Measurements from ENCODE around the gene SKIC3.

The SKIC3 gene

DNA sequence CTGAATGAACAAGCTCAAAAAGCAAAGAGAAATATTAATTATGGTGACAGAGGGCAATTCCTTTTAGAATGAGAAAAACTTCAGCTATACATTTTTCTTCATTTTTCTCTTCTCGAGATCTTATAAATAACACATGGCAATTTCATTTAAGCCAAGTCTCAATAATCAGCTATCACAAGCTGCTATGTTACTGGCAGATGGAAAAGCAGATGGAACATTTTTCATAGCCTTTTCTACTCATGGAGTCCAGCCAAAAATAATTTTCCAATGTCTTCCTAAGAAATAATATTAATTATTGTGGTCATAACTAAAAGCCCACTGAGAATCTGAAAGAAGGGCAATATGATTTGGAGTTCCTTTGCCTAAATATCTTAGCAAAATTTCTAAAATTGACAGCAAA lies 35.6 kb downstream of the SKIC3 start:
- H3K36me3 ChIP-seq (ENCODE audit: control insufficient read depth, low read length), result peaks cover 81% of the 10 kb centered on the region
- no peaks in the 10 kb centered on the region for H3K9me3 ChIP-seq (ENCODE audit: control insufficient read depth, insufficient read depth, low read length)
- no peaks in the 10 kb centered on the region for H3F3A ChIP-seq (ENCODE audit: control insufficient read depth, insufficient read depth)
- no peaks in the 10 kb centered on the region for H3K79me2 ChIP-seq (ENCODE audit: control insufficient read depth, low read length)
- no peaks in the 10 kb centered on the region for H3K9me2 ChIP-seq (replicated peaks; ENCODE audit: control insufficient read depth, low read length)
- TF ChIP-seq EZH2phosphoT487 (IDR thresholded peaks at IDR 0.05; ENCODE audit: borderline replicate concordance, low read length), result no peak
- TF ChIP-seq, protein P1, sequence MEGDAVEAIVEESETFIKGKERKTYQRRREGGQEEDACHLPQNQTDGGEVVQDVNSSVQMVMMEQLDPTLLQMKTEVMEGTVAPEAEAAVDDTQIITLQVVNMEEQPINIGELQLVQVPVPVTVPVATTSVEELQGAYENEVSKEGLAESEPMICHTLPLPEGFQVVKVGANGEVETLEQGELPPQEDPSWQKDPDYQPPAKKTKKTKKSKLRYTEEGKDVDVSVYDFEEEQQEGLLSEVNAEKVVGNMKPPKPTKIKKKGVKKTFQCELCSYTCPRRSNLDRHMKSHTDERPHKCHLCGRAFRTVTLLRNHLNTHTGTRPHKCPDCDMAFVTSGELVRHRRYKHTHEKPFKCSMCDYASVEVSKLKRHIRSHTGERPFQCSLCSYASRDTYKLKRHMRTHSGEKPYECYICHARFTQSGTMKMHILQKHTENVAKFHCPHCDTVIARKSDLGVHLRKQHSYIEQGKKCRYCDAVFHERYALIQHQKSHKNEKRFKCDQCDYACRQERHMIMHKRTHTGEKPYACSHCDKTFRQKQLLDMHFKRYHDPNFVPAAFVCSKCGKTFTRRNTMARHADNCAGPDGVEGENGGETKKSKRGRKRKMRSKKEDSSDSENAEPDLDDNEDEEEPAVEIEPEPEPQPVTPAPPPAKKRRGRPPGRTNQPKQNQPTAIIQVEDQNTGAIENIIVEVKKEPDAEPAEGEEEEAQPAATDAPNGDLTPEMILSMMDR (IDR thresholded peaks at IDR 0.05; ENCODE audit: low read depth, low read length, poor library complexity, severe bottlenecking), result no peak
- no peak overlapping the region for H3K27ac ChIP-seq (ENCODE audit: low read depth, low read length)
- H3K4me3 ChIP-seq (ENCODE audit: low read length), result no peak overlapping the region
- H3K27me3 ChIP-seq (ENCODE audit: control insufficient read depth, low read length), result no peaks in the 10 kb centered on the region
- H3K4me1 ChIP-seq (ENCODE audit: control insufficient read depth, low read length), result no peaks in the 10 kb centered on the region
- no peak overlapping the region for H3K4me2 ChIP-seq (ENCODE audit: low read length)
- no peaks in the 10 kb centered on the region; the same call in 1 of the 2 replicates for H4K20me1 ChIP-seq (ENCODE audit: control insufficient read depth, insufficient read depth, low read depth, low read length)

DNA sequence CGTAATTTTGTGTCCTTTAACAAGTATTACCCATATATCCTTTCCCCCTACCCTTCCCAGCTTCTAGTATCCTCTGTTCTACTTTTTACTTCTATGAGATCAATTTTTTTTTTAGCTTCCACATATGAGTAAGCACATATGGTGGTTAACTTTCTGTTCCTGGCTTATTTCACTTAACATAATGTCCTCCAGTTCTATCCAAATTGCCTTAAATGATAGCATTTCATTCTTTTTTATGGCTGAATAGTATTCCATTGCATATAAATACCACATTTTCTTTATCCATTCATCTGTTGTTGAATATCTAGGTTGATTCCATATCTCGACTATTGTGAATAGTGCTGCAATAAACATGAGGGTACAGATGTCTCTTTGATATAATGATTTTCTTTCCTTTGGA lies 36.4 kb downstream of the SKIC3 start:
- Histone ChIP-seq H3K4me2 (ENCODE audit: low read length) (no peak overlapping the region), H3K27me3 (ENCODE audit: control insufficient read depth, low read length) (no peaks in the 10 kb centered on the region), H3K9me3 (ENCODE audit: control insufficient read depth, insufficient read depth, low read length) (no peaks in the 10 kb centered on the region), H4K20me1 (ENCODE audit: control insufficient read depth, insufficient read depth, low read depth, low read length) (no peaks in the 10 kb centered on the region; the same call in 1 of the 2 replicates), H3K36me3 (ENCODE audit: control insufficient read depth, low read length) (peaks cover 84% of the 10 kb centered on the region), H3K9me2 (replicated peaks; ENCODE audit: control insufficient read depth, low read length) (no peaks in the 10 kb centered on the region), H3K79me2 (ENCODE audit: control insufficient read depth, low read length) (no peaks in the 10 kb centered on the region), H3F3A (ENCODE audit: control insufficient read depth, insufficient read depth) (no peaks in the 10 kb centered on the region), H3K27ac (ENCODE audit: low read depth, low read length) (no peak overlapping the region), H3K4me3 (ENCODE audit: low read length) (no peak overlapping the region), H3K4me1 (ENCODE audit: control insufficient read depth, low read length) (no peaks in the 10 kb centered on the region)
- no peak for TF ChIP-seq EZH2phosphoT487 (IDR thresholded peaks at IDR 0.05; ENCODE audit: borderline replicate concordance, low read length)
- TF ChIP-seq, protein P1 (IDR thresholded peaks at IDR 0.05; ENCODE audit: low read depth, low read length, poor library complexity, severe bottlenecking), result no peak

DNA sequence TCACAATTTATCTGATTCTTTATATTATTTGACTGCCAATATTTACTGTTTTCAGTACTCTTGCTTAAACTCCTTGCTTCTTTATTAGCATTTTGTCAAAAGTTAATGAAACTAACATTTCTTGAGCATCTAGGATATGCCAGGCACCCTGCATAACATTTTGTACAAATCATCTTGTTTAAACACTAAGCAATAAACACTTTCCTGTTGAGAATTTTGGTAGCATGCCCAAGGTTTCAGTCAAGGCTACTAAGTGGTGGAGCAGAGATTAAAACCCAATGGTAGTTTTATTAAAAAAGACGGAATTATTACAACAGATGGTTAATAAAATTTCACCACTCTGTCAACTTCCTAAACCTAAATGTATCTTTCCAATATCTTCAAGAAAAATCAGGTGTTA lies 43.2 kb downstream of the SKIC3 start:
- no peak overlapping the region for H3K4me3 ChIP-seq (ENCODE audit: low read length)
- no peak overlapping the region for H3K27ac ChIP-seq (ENCODE audit: low read depth, low read length)
- H3K27me3 ChIP-seq (ENCODE audit: control insufficient read depth, low read length), result no peaks in the 10 kb centered on the region
- H3K9me3 ChIP-seq (ENCODE audit: control insufficient read depth, insufficient read depth, low read length), result no peaks in the 10 kb centered on the region
- H3K36me3 ChIP-seq (ENCODE audit: control insufficient read depth, low read length), result peaks cover 86% of the 10 kb centered on the region
- H3K9me2 ChIP-seq (replicated peaks; ENCODE audit: control insufficient read depth, low read length), result no peaks in the 10 kb centered on the region
- no peak for TF ChIP-seq EZH2phosphoT487 (IDR thresholded peaks at IDR 0.05; ENCODE audit: borderline replicate concordance, low read length)
- TF ChIP-seq, protein P1 (IDR thresholded peaks at IDR 0.05; ENCODE audit: low read depth, low read length, poor library complexity, severe bottlenecking), result no peak
- no peaks in the 10 kb centered on the region for H3K79me2 ChIP-seq (ENCODE audit: control insufficient read depth, low read length)
- no peak overlapping the region for H3K4me2 ChIP-seq (ENCODE audit: low read length)
- no peaks in the 10 kb centered on the region for H3F3A ChIP-seq (ENCODE audit: control insufficient read depth, insufficient read depth)
- no peaks in the 10 kb centered on the region; the same call in 1 of the 2 replicates for H4K20me1 ChIP-seq (ENCODE audit: control insufficient read depth, insufficient read depth, low read depth, low read length)
- H3K4me1 ChIP-seq (ENCODE audit: control insufficient read depth, low read length), result no peaks in the 10 kb centered on the region

Data from DOHH2 (cell line).